H1 (cell line): Measurements from ENCODE around the gene YAP1. TPM values are rescaled to one million over a fixed set of nuclear protein-coding genes. Genes with fewer than 3 reads are reported as not detected.

Experiments used
- CTCF ChIA-PET: fragments of 300-600 bp; sonication (Branson Sonifier 250); formaldehyde crosslinking; loops from one replicate; lab custom pipeline; 2021; ENCODE audit not compliant: partially characterized antibody; lab: Charles Lee
- POLR2A ChIA-PET: fragments of 300-600 bp; sonication (Branson Sonifier 250); formaldehyde crosslinking; loops from one replicate; lab custom pipeline; 2021; ENCODE audit warnings: inconsistent platforms; ENCODE audit not compliant: partially characterized antibody; lab: Charles Lee
- DNase-seq, 2 experiments: peaks; one replicate each; pipeline versions ENCODE4 v3.0.0 to v3.0.0-alpha.2; 2010 to 2022; ENCODE audit warnings: low spot score in 2 of 2, low read depth in 1 of 2, mixed read lengths in 1 of 2
- FAIRE-seq: peaks from 2 replicates; lab custom pipeline; 2011; peaks lifted over from hg19 to GRCh38; lab: Jason Lieb, UNC
- H2AFZ ChIP-seq: 2 replicates; pipeline ENCODE4 v1.8.1; 2012; ENCODE audit warnings: low read length, inconsistent platforms
- H2AK5ac ChIP-seq: 2 replicates; pipeline ENCODE4 v1.6.1; 2013; ENCODE audit warnings: low read depth, low read length
- H2BK120ac ChIP-seq: replicated peaks from 2 replicates; pipeline ENCODE3; 2013; ENCODE audit warnings: low read depth, low read length, inconsistent platforms
- H2BK12ac ChIP-seq: 2 replicates; pipeline ENCODE4 v1.6.1; 2013; ENCODE audit warnings: low read depth, low read length
- H2BK15ac ChIP-seq: 2 replicates; pipeline ENCODE4 v1.6.1; 2013; ENCODE audit warnings: low read length
- H2BK20ac ChIP-seq: 2 replicates; pipeline ENCODE4 v1.6.1; 2013; ENCODE audit warnings: low read length
- H2BK5ac ChIP-seq: 2 replicates; pipeline ENCODE4 v1.6.1; 2013; ENCODE audit warnings: low read depth, low read length
- H3K14ac ChIP-seq: 2 replicates; pipeline ENCODE4 v1.6.1; 2013; ENCODE audit warnings: inconsistent platforms; ENCODE audit not compliant: insufficient read length
- H3K18ac ChIP-seq: 2 replicates; pipeline ENCODE4 v1.6.1; 2013; ENCODE audit warnings: low read length; ENCODE audit errors: extremely low read depth
- H3K23ac ChIP-seq: 2 replicates; pipeline ENCODE4 v1.6.1; 2013; ENCODE audit warnings: inconsistent platforms; ENCODE audit not compliant: insufficient read length
- H3K23me2 ChIP-seq: 2 replicates; pipeline ENCODE4 v1.6.1; 2013; ENCODE audit warnings: low read depth, low read length
- H3K27ac ChIP-seq: 2 replicates; pipeline ENCODE4 v1.6.1; 2011; ENCODE audit warnings: low read depth, low read length, inconsistent platforms
- H3K27me3 ChIP-seq, 4 experiments: replicated peaks in 1 of 4; 1 replicate in 1 of 4; 2 replicates in 3 of 4; pipeline versions ENCODE4 v1.6.1 to v1.8.1; 2011 to 2013; ENCODE audit warnings: low read length in 3 of 4, mild to moderate bottlenecking in 3 of 4, inconsistent platforms in 2 of 4, mixed read lengths in 2 of 4, moderate library complexity in 1 of 4; ENCODE audit not compliant: control insufficient read depth in 3 of 4, insufficient read depth in 3 of 4; ENCODE audit errors: extremely low read depth in 1 of 4
- H3K36me3 ChIP-seq, 4 experiments: 2 replicates each; pipeline versions ENCODE4 v1.6.1 to v1.8.1; 2011 to 2013; ENCODE audit warnings: mild to moderate bottlenecking in 4 of 4, low read length in 3 of 4, moderate library complexity in 2 of 4, control low read depth in 1 of 4, inconsistent platforms in 1 of 4; ENCODE audit not compliant: insufficient read depth in 4 of 4, control insufficient read depth in 2 of 4
- H3K4ac ChIP-seq: replicated peaks from 2 replicates; pipeline ENCODE3; 2013; ENCODE audit warnings: low read length, low read depth, mixed read lengths, inconsistent platforms; ENCODE audit not compliant: insufficient read length
- H3K4me1 ChIP-seq, 4 experiments: replicated peaks in 1 of 4; 1 replicate in 1 of 4; 2 replicates in 3 of 4; pipeline versions ENCODE4 v1.6.1 to v1.8.1; 2011 to 2013; ENCODE audit warnings: low read length in 3 of 4, inconsistent platforms in 2 of 4, mixed read lengths in 1 of 4; ENCODE audit not compliant: insufficient read depth in 4 of 4, control insufficient read depth in 3 of 4
- H3K4me2 ChIP-seq, 2 experiments: 2 replicates each; pipeline versions ENCODE4 v1.6.1 to v1.8.1; 2011 to 2013; ENCODE audit warnings: low read depth in 2 of 2, low read length in 2 of 2, control low read depth in 1 of 2, inconsistent platforms in 1 of 2, mild to moderate bottlenecking in 1 of 2; ENCODE audit not compliant: insufficient read depth in 1 of 2
- H3K4me3 ChIP-seq, 4 experiments: fragments of 200-600, 300-600 bp in 1 of 4; sonication (generic), shearing (Covaris generic), sonication (Bioruptor Twin) in 1 of 4; 2 replicates each; pipeline versions ENCODE4 v1.5.1 to v1.8.1; 2011 to 2016; ENCODE audit warnings: low read length in 4 of 4, low read depth in 3 of 4, control low read depth in 2 of 4, inconsistent platforms in 2 of 4, mild to moderate bottlenecking in 2 of 4, mixed read lengths in 1 of 4, moderate library complexity in 1 of 4; ENCODE audit not compliant: insufficient read depth in 2 of 4; ENCODE audit errors: extremely low read depth in 1 of 4
- H3K56ac ChIP-seq: replicated peaks from 2 replicates; pipeline ENCODE3; 2013; ENCODE audit warnings: low read depth, mild to moderate bottlenecking, mixed read lengths, low read length, inconsistent platforms; ENCODE audit not compliant: insufficient read length
- H3K79me1 ChIP-seq: 2 replicates; pipeline ENCODE4 v1.6.1; 2013; ENCODE audit warnings: low read depth, low read length, control low read depth
- H3K79me2 ChIP-seq, 2 experiments: 2 replicates each; pipeline versions ENCODE4 v1.6.1 to v1.8.1; 2012 to 2013; ENCODE audit warnings: low read length in 2 of 2, mild to moderate bottlenecking in 2 of 2, inconsistent platforms in 1 of 2; ENCODE audit not compliant: insufficient read depth in 2 of 2, control insufficient read depth in 1 of 2
- H3K9ac ChIP-seq, 4 experiments: replicated peaks in 1 of 4; 1 replicate in 1 of 4; 2 replicates in 3 of 4; pipeline versions ENCODE4 v1.6.1 to v1.8.1; 2011 to 2013; ENCODE audit warnings: low read depth in 3 of 4, low read length in 3 of 4, control low read depth in 2 of 4, mild to moderate bottlenecking in 2 of 4, moderate library complexity in 2 of 4, inconsistent platforms in 1 of 4; ENCODE audit errors: extremely low read depth in 1 of 4
- H3K9me3 ChIP-seq, 2 experiments: 2 replicates each; pipeline versions ENCODE4 v1.6.1 to v1.8.1; 2012 to 2013; ENCODE audit warnings: mild to moderate bottlenecking in 2 of 2, moderate library complexity in 2 of 2, control low read depth in 1 of 2, inconsistent platforms in 1 of 2, low read depth in 1 of 2, low read length in 1 of 2, mixed read lengths in 1 of 2; ENCODE audit not compliant: insufficient read depth in 2 of 2
- H4K20me1 ChIP-seq, 2 experiments: replicated peaks in 1 of 2; 2 replicates each; pipeline versions ENCODE3 to v1.8.1; 2011 to 2013; ENCODE audit warnings: inconsistent platforms in 2 of 2, low read length in 2 of 2, mild to moderate bottlenecking in 1 of 2; ENCODE audit not compliant: insufficient read depth in 2 of 2, control insufficient read depth in 1 of 2
- H4K5ac ChIP-seq: 2 replicates; pipeline ENCODE4 v1.6.1; 2013; ENCODE audit warnings: low read length, low read depth, mixed read lengths, inconsistent platforms; ENCODE audit not compliant: insufficient read length
- H4K8ac ChIP-seq: 2 replicates; pipeline ENCODE4 v1.8.0; 2013; ENCODE audit warnings: mild to moderate bottlenecking, moderate library complexity, low read length, inconsistent platforms; ENCODE audit not compliant: insufficient read depth; ENCODE audit errors: extremely low read depth
- H4K91ac ChIP-seq: replicated peaks from 2 replicates; pipeline ENCODE3; 2013; ENCODE audit warnings: low read length, mixed read lengths, inconsistent platforms; ENCODE audit not compliant: insufficient read length
- CEBPB ChIP-seq: IDR thresholded peaks from 2 replicates; pipeline ENCODE4 v1.6.1; 2012; ENCODE audit warnings: low read depth, low read length
- HDAC6 ChIP-seq: IDR thresholded peaks from one replicate; pipeline ENCODE4 v1.7.1; 2012; ENCODE audit warnings: low read depth, mild to moderate bottlenecking, inconsistent platforms, low read length, moderate library complexity
- KDM1A ChIP-seq: fragments of 200-600, 300-600 bp; sonication (generic); IDR thresholded peaks from 2 replicates; pipeline ENCODE4 v1.7.1; 2016; ENCODE audit warnings: mild to moderate bottlenecking, low read length, borderline replicate concordance
- RNF2 ChIP-seq: fragments of 200-900, 300-1000 bp; sonication (generic); IDR thresholded peaks from 2 replicates; pipeline ENCODE4 v1.7.1; 2016; ENCODE audit warnings: borderline replicate concordance, low read depth, mild to moderate bottlenecking, antibody characterized with exemption, low read length; ENCODE audit not compliant: poor library complexity, severe bottlenecking; ENCODE audit errors: missing control alignments
- SP1 ChIP-seq: IDR thresholded peaks from 2 replicates; pipeline ENCODE4 v1.6.1; 2011; ENCODE audit warnings: low read depth, low read length
- SRF ChIP-seq: IDR thresholded peaks from 2 replicates; pipeline ENCODE4 v1.6.1; 2011; ENCODE audit warnings: mild to moderate bottlenecking, low read depth, low read length, moderate library complexity
- USF2 ChIP-seq: IDR thresholded peaks from 2 replicates; pipeline ENCODE4 v1.6.1; 2011; ENCODE audit warnings: low read length, improper control_type of control experiment
- YY1 ChIP-seq: IDR thresholded peaks from 2 replicates; pipeline ENCODE4 v1.6.1; 2011; ENCODE audit warnings: low read depth, mild to moderate bottlenecking, low read length
- WGBS, 2 experiments: shearing (Covaris generic) in 1 of 2; methylation state at CpG; one replicate each; pipeline versions ENCODE4 v1.1.6 to v1.1.7; 2013 to 2015; ENCODE audit warnings: low lambda C conversion rate in 2 of 2, mixed read lengths in 2 of 2, inconsistent platforms in 1 of 2, low coverage in 1 of 2, missing lambda C conversion rate in 1 of 2; ENCODE audit not compliant: insufficient replicate concordance in 2 of 2, insufficient coverage in 1 of 2, insufficient read length in 1 of 2; ENCODE audit errors: extremely low coverage in 1 of 2, missing lambda C conversion rate in 1 of 2; 5-methylcytosine and 5-hydroxymethylcytosine counted together
- polyA plus RNA-seq, 7 experiments: library from polyadenylated mRNA; depleted of rRNA in 3 of 7; stranded (reverse) in 5 of 7; unstranded in 2 of 7; fragments of >200 nt in 5 of 7; fragments of 200-250 nt in 2 of 7; gene quantifications; 1 replicate in 5 of 7; 2 replicates in 1 of 7; 4 replicates in 1 of 7; pipeline versions ENCODE4 v1.2.1 to v1.2.3, GENCODE V29; 2011 to 2013; ENCODE audit warnings: missing spikeins in 2 of 7, mixed read lengths in 2 of 7
- total RNA-seq: library from RNA; stranded (reverse); fragmentation: NEBNext Ultra II Directional; extraction: Animal tissue kit (Norgen Biotek cat#: 25700); gene quantifications from 2 replicates; pipeline ENCODE4 v1.2.1, GENCODE V29; 2021

Gene YAP1
- total and polyA plus RNA-seq, 2 of the 8 experiments (the other 6 are each of a cell fraction or from before 2014, with no cell fraction given) = 62.0 to 108 TPM

- H3K56ac ChIP-seq = no peak overlapping the region
- no peak overlapping the region for H3K4me2 ChIP-seq
- no peak overlapping the region for H3K18ac ChIP-seq
- H3K23me2 ChIP-seq = no peaks in the 10 kb centered on the region
- no peak overlapping the region for H2BK20ac ChIP-seq
- H2BK15ac ChIP-seq = no peak overlapping the region
- no peak for TF ChIP-seq HDAC6
- no peak for TF ChIP-seq SP1
- TF ChIP-seq YY1 = no peak
- no peak for TF ChIP-seq USF2
- TF ChIP-seq SRF = no peak
- no peak for TF ChIP-seq KDM1A
- no peak for TF ChIP-seq RNF2
- TF ChIP-seq CEBPB = no peak
- H4K5ac ChIP-seq = no peak overlapping the region
- H3K14ac ChIP-seq = no peak overlapping the region
- H3K23ac ChIP-seq = no peak overlapping the region
- no peak overlapping the region for H3K9ac ChIP-seq
- H3K79me1 ChIP-seq = no peaks in the 10 kb centered on the region
- peaks cover 0 to 4% (median 3%) of the 10 kb centered on the region in 4 experiments for H3K4me1 ChIP-seq
- H3K36me3 ChIP-seq = peaks cover 0 to 7% (median 1%) of the 10 kb centered on the region in 4 experiments; a peak in 1 of 8 replicates
- H3K4ac ChIP-seq = no peak overlapping the region
- POLR2A ChIA-PET = interaction anchor here (0.8 to 1.3 kb wide), 2 partner anchors 9 to 122 kb away, joined by 3 read pairs; no protein-coding TSS in a partner anchor
- H2AK5ac ChIP-seq = no peak overlapping the region
- no peak overlapping the region for H2BK12ac ChIP-seq
- H2BK120ac ChIP-seq = no peak overlapping the region
- no peak overlapping the region for H2BK5ac ChIP-seq
- no peak overlapping the region for H3K4me3 ChIP-seq
- H4K20me1 ChIP-seq = no peaks in the 10 kb centered on the region
- H3K79me2 ChIP-seq = no peaks in the 10 kb centered on the region
- H3K27me3 ChIP-seq = no peaks in the 10 kb centered on the region
- H3K27ac ChIP-seq = no peak overlapping the region
- no peak overlapping the region for H4K91ac ChIP-seq
- DNase-seq (no peak), FAIRE-seq (no peak)
- CTCF ChIA-PET = interaction anchor here (0.6 to 4.1 kb wide), 8 partner anchors 15 to 174 kb away, joined by 3 to 32 read pairs (median 4); no protein-coding TSS in a partner anchor
- H2AFZ ChIP-seq = no peak overlapping the region
- H3K9me3 ChIP-seq = no peaks in the 10 kb centered on the region
- H4K8ac ChIP-seq = no peak overlapping the region
- WGBS, 2 experiments = 61% methylated on average over 7 of the region's 7 CpGs; no CpG with 5 or more reads in 1 of the 2 experiments
Observed at GRCh38 chr11:102234779-102235439, 124.7 kb downstream of the YAP1 start.
